Mucosa of descending colon (tissue), 3 donors: ENCODE results near the gene TMEM119. TPM values are rescaled to one million over a fixed set of nuclear protein-coding genes. Genes with fewer than 3 reads are reported as not detected.
A peak's percentile ranks its signal among the peaks of the same experiment; 100 is the strongest.
"Not testable (repeated sequence)": the region's sequence is repeated elsewhere in the genome, so short reads cannot be mapped to it uniquely, and the experiment has no call there.

Experiments used
- ATAC-seq: fragments of 200-7000 bp; cut with Tn5 transposase; one replicate; pipeline ENCODE4 v1.9.1; 2020; ENCODE audit warnings: mild to moderate bottlenecking, moderate library complexity
- DNase-seq, 3 donors: peaks; one replicate each; pipeline ENCODE4 v3.0.0-alpha.2; 2020
- H3K36me3 ChIP-seq: fragments of 200-600 bp; one replicate; pipeline ENCODE4 v1.8.0; 2021; ENCODE audit warnings: low read depth, mild to moderate bottlenecking
- H3K4me1 ChIP-seq: fragments of 200-600 bp; one replicate; pipeline ENCODE4 v1.8.0; 2021; ENCODE audit warnings: low read depth, mild to moderate bottlenecking
- H3K4me3 ChIP-seq: fragments of 200-600 bp; one replicate; pipeline ENCODE4 v1.8.0; 2021; ENCODE audit warnings: mild to moderate bottlenecking
- H3K9me3 ChIP-seq: fragments of 200-600 bp; one replicate; pipeline ENCODE4 v1.8.0; 2021; ENCODE audit warnings: mild to moderate bottlenecking
- CTCF ChIP-seq: fragments of 200-600 bp; IDR thresholded peaks from one replicate; pipeline ENCODE4 v1.8.0; 2022; ENCODE audit warnings: antibody characterized with exemption, mild to moderate bottlenecking
- intact Hi-C, 2 donors: fragments of 100-400 bp; cut with DNase I in 1 of 2; cut with micrococcal nuclease in 1 of 2; formaldehyde crosslinking; loops; one replicate each; pipeline versions ENCODE4 v1.11.0 to v1.11.1; 2022; cut with DNase I, micrococcal nuclease
- total RNA-seq, 3 donors: library from RNA; stranded (reverse); fragmentation: NEBNext Ultra II Directional in 2 of 3; extraction: Animal tissue kit (Norgen Biotek cat#: 25700) in 2 of 3; gene quantifications; one replicate each; pipeline versions ENCODE4 v1.2.1 to v1.2.4, GENCODE V29; 2021 to 2023
- donor health status: DM: no; HTN: no; CAD: no; lungs with moderate emphysema.
- donor health status: DM: no; HTN: no; CAD: no.
- donor health status: DM: no; HTN: yes; CAD: no.

The TMEM119 gene
- total RNA-seq, 3 donors from 2014 or later, result 4.1 to 7.0 (median 5.1) TPM

DNA sequence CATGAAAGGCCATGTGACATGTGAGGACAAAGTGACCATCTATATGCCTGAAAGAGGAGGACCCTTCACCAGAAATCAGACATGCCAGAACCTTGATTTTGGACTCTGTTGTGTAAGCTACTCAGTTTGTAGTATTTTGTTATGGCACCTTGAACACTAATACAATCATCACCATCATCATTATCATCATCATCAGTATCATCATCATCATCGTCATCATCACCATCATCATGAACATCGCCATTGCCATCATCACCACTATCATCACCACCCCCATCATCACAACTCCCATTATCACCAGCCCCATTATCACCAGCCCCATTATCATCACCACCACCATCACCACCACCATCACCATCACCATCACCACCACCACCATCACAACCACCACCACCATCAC is 19.6 kb downstream of the TMEM119 start:
- no peak overlapping the region for H3K4me3 ChIP-seq
- no peak for TF ChIP-seq CTCF
- no peak for DNase-seq
- peaks cover 7% of the 10 kb centered on the region for H3K4me1 ChIP-seq
- ATAC-seq, result no peak
- no peaks in the 10 kb centered on the region for H3K36me3 ChIP-seq
- no peaks in the 10 kb centered on the region for H3K9me3 ChIP-seq
- intact Hi-C loops, result no loop called here

GRCh38 chr12:108577458-108577857 is 20.4 kb downstream of the TMEM119 start:
- H3K9me3 ChIP-seq, result no peaks in the 10 kb centered on the region
- DNase-seq (no peak), ATAC-seq (no peak)
- intact Hi-C loops, result no loop called here
- H3K36me3 ChIP-seq, result no peaks in the 10 kb centered on the region
- peaks cover 9% of the 10 kb centered on the region for H3K4me1 ChIP-seq
- TF ChIP-seq CTCF, result no peak
- no peak overlapping the region for H3K4me3 ChIP-seq

GRCh38 chr12:108576660-108577234 is 21.1 kb downstream of the TMEM119 start:
- intact Hi-C loops, result no loop called here
- DNase-seq, result no peak

DNA sequence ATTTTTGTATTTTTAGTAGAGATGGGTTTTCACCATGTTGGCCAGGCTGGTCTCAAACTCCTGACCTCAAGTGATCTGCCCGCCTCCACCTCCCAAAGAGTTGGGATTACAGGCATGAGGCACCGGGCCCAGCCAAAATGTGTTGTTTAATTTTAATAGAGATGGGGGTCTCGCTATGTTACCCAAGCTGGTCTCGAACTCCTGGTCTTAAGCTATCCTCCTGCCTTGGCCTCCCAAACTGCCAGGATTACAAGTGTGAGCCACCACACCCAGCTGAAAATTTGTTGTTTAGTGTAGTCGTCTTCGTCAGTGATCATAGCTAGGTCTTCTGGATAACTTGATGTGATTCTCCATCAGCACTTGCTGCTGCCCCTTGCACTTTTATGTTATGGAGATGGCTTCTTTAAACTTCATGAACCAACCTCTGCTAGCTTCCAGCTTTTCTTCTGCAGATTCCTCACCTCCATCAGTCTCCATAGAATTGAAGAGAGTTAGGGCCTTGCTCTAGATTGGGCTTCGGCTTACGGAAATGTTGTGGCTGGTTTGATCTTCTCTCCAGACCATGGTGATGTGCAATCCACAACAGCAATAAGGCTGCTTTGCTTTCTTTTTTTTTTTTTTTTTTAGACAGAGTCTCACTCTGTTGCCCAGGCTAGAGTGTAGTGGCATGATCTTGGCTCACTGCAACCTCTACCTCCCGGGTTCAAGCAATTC is 22.5 kb downstream of the TMEM119 start:
- ATAC-seq, result no peak
- no peaks in the 10 kb centered on the region for H3K36me3 ChIP-seq
- intact Hi-C loops, result no loop called here

More at GRCh38 chr12:108576660-108577234, 21.1 kb downstream of the TMEM119 start:
- no peak for TF ChIP-seq CTCF
- no peak overlapping the region for H3K4me3 ChIP-seq
- H3K36me3 ChIP-seq, result no peaks in the 10 kb centered on the region
- peaks cover 9% of the 10 kb centered on the region for H3K4me1 ChIP-seq
- no peak for ATAC-seq
- H3K9me3 ChIP-seq, result no peaks in the 10 kb centered on the region

GRCh38 chr12:108574276-108574675 is 23.6 kb downstream of the TMEM119 start:
- H3K36me3 ChIP-seq, H3K9me3 ChIP-seq, H3K4me1 ChIP-seq, H3K4me3 ChIP-seq, DNase-seq, ATAC-seq, intact Hi-C loops: not testable (repeated sequence)

More for the DNA sequence above, 22.5 kb downstream of the TMEM119 start:
- Histone ChIP-seq H3K4me1 (peaks cover 9% of the 10 kb centered on the region), H3K4me3 (no peak overlapping the region), H3K9me3 (no peaks in the 10 kb centered on the region)
- no peak for DNase-seq
- TF ChIP-seq CTCF, result no peak

DNA sequence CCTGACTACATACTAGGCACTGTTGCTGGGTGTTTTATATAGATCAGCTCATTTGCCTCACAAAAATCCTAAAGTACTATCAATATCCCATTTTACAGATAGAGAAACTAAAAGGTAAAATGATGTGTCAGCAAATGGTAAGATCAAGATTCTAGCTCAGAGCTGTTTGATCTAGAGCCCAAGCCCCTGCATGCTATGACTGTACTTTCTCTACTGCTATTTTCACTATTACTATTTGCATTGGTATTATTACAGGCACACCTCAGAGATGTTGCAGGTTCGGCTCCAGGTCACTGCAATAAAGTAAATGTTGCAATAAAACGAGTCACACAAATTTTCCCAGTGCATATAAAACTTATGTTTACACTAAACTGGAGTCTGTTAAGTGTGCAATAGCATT is 24.6 kb downstream of the TMEM119 start:
- no peak for TF ChIP-seq CTCF
- Histone ChIP-seq H3K9me3 (no peaks in the 10 kb centered on the region), H3K4me3 (no peak overlapping the region), H3K4me1 (peaks cover 12% of the 10 kb centered on the region), H3K36me3 (peaks cover 5% of the 10 kb centered on the region)
- DNase-seq, result no peak
- ATAC-seq, result peak; percentile 61
- intact Hi-C loops, result no loop called here
